Thymus (tissue), 14 donors: ENCODE measurements around the gene UBR1. TPM values are rescaled to one million over a fixed set of nuclear protein-coding genes. Genes with fewer than 3 reads are reported as not detected.

ENCODE experiments used
- DNase-seq, 9 donors: peaks; one replicate each; pipeline ENCODE4 v3.0.0-alpha.2; 2013; ENCODE audit warnings: low spot score in 9 of 9, low read depth in 6 of 9, missing footprints in 1 of 9
- H3K27ac ChIP-seq, 2 donors: one replicate each; pipeline ENCODE4 v1.5.1; 2013; ENCODE audit warnings: control low read depth in 1 of 2, low read depth in 1 of 2, low read length in 1 of 2, mild to moderate bottlenecking in 1 of 2, moderate library complexity in 1 of 2
- H3K27me3 ChIP-seq, 2 donors: one replicate each; pipeline ENCODE4 v1.5.1; 2013; ENCODE audit warnings: low read length in 1 of 2; ENCODE audit not compliant: control insufficient read depth in 2 of 2, insufficient read depth in 1 of 2
- H3K36me3 ChIP-seq, 2 donors: one replicate each; pipeline ENCODE4 v1.5.1; 2013; ENCODE audit warnings: low read length in 1 of 2, mild to moderate bottlenecking in 1 of 2, moderate library complexity in 1 of 2; ENCODE audit not compliant: control insufficient read depth in 2 of 2, insufficient read depth in 2 of 2
- H3K4me1 ChIP-seq, 2 donors: one replicate each; pipeline ENCODE4 v1.5.1; 2013; ENCODE audit warnings: low read length in 2 of 2; ENCODE audit not compliant: control insufficient read depth in 2 of 2, insufficient read depth in 2 of 2
- H3K4me3 ChIP-seq, 2 donors: one replicate each; pipeline ENCODE4 v1.5.1; 2013; ENCODE audit warnings: low read length in 2 of 2, control low read depth in 1 of 2, mild to moderate bottlenecking in 1 of 2
- H3K9me3 ChIP-seq, 2 donors: one replicate each; pipeline ENCODE4 v1.5.1; 2013; ENCODE audit warnings: low read length in 1 of 2, mild to moderate bottlenecking in 1 of 2; ENCODE audit not compliant: control insufficient read depth in 2 of 2, insufficient read depth in 1 of 2
- WGBS: extraction: QIAGEN DNeasy Blood & Tissue Kit; methylation state at CpG from one replicate; pipeline ENCODE4 v1.1.7; 2013; 5-methylcytosine and 5-hydroxymethylcytosine counted together
- long read RNA-seq, 10 donors: transcript quantifications; one replicate each; lab custom pipeline, GENCODE V29; 2026
- polyA plus RNA-seq: library from polyadenylated mRNA; stranded (reverse); fragments of 200-250 nt; gene quantifications from one replicate; pipeline ENCODE4 v1.2.3, GENCODE V29; 2013
- total RNA-seq: library from RNA; stranded (reverse); fragments of 120-200 nt; gene quantifications from one replicate; pipeline ENCODE4 v1.2.4, GENCODE V29; 2013
- donor health status: healthy.

UBR1 gene
- total RNA-seq (23.0 TPM), polyA plus RNA-seq (10.2 TPM)
- long read RNA-seq, donor 1, result 0 reads
- long read RNA-seq, donor 2, result 0 reads
- long read RNA-seq, donor 3, result 0 reads
- long read RNA-seq, donor 4, partial matches to known transcripts, result 0 of 1 reads
- long read RNA-seq, donor 4, other reads (novel, unspliced or antisense), result 0 of 1 reads
- long read RNA-seq, donor 5, full-length matches to known transcripts, result 2 of 2 reads
- long read RNA-seq, donor 5, partial matches to known transcripts, result 0 of 2 reads
- long read RNA-seq, donor 5, other reads (novel, unspliced or antisense), result 0 of 2 reads
- long read RNA-seq, donor 6, result 0 reads
- long read RNA-seq, donor 7, partial matches to known transcripts, result 0 of 1 reads
- long read RNA-seq, donor 7, other reads (novel, unspliced or antisense), result 0 of 1 reads
- long read RNA-seq, donor 8, result 0 reads
- long read RNA-seq, donor 9, partial matches to known transcripts, result 0 of 1 reads
- long read RNA-seq, donor 9, other reads (novel, unspliced or antisense), result 0 of 1 reads
- long read RNA-seq, donor 10, partial matches to known transcripts, result 0 of 1 reads
- long read RNA-seq, donor 10, other reads (novel, unspliced or antisense), result 0 of 1 reads

GRCh38 chr15:43105778-43106485, at the start of gene UBR1:
UBR1 (minus strand) TSS chr15:43106038; CDS start chr15:43106022, 16 bp downstream.
- H3K4me3 ChIP-seq, result peak within 1 kb of the TSS; percentile 73 to 95
- peak; percentile 77 to 95 (median 86) for DNase-seq
- no peaks in the 10 kb centered on the region for H3K27me3 ChIP-seq
- H3K27ac ChIP-seq, result peak within 1 kb of the TSS; percentile 78 to 93
- H3K36me3 ChIP-seq, result peaks cover 3 to 5% of the 10 kb centered on the region in 2 donors
- H3K9me3 ChIP-seq, result no peaks in the 10 kb centered on the region
- under 1% methylated on average over 33 of the region's 33 CpGs for WGBS
- peaks cover 5 to 11% of the 10 kb centered on the region in 2 donors for H3K4me1 ChIP-seq

GRCh38 chr15:43153269-43153668, 47.4 kb upstream of the UBR1 start:
- no peak for DNase-seq
- Histone ChIP-seq H3K9me3 (no peaks in the 10 kb centered on the region), H3K4me3 (no peak overlapping the region), H3K36me3 (peaks cover 0 to 7% of the 10 kb centered on the region in 2 donors), H3K27me3 (peaks cover 0 to 2% of the 10 kb centered on the region in 2 donors), H3K4me1 (no peaks in the 10 kb centered on the region), H3K27ac (no peak overlapping the region)

- H3K27me3 ChIP-seq, result peaks cover 0 to 2% of the 10 kb centered on the region in 2 donors
- H3K27ac ChIP-seq, result no peak overlapping the region
- no peaks in the 10 kb centered on the region for H3K4me1 ChIP-seq
- DNase-seq, result peak in 2 of 9 donors; percentile 25 to 62
- H3K36me3 ChIP-seq, result peaks cover 0 to 7% of the 10 kb centered on the region in 2 donors
- no peaks in the 10 kb centered on the region for H3K9me3 ChIP-seq
- 13% methylated on average over 2 of the region's 2 CpGs for WGBS
- H3K4me3 ChIP-seq, result no peak overlapping the region
Measured at GRCh38 chr15:43151688-43152087, 45.9 kb upstream of the UBR1 start.

- H3K9me3 ChIP-seq, result no peaks in the 10 kb centered on the region
- H3K4me3 ChIP-seq, result no peak overlapping the region
- peaks cover 0 to 7% of the 10 kb centered on the region in 2 donors for H3K36me3 ChIP-seq
- no peaks in the 10 kb centered on the region for H3K4me1 ChIP-seq
- no peak overlapping the region for H3K27ac ChIP-seq
- peaks cover 0 to 2% of the 10 kb centered on the region in 2 donors for H3K27me3 ChIP-seq
- WGBS, result over 99% methylated on average over 5 of the region's 5 CpGs
- DNase-seq, result no peak
Measured at GRCh38 chr15:43150191-43150929, 44.5 kb upstream of the UBR1 start.

- DNase-seq, result no peak
- H3K36me3 ChIP-seq, result peaks cover 0 to 7% of the 10 kb centered on the region in 2 donors
- no peak overlapping the region for H3K4me3 ChIP-seq
- H3K27ac ChIP-seq, result no peak overlapping the region
- H3K4me1 ChIP-seq, result no peaks in the 10 kb centered on the region
- H3K9me3 ChIP-seq, result no peaks in the 10 kb centered on the region
- WGBS, result 98% methylated on average over 5 of the region's 5 CpGs
- no peaks in the 10 kb centered on the region for H3K27me3 ChIP-seq
Measured at GRCh38 chr15:43146184-43146583, 40.3 kb upstream of the UBR1 start.

- no peaks in the 10 kb centered on the region for H3K4me1 ChIP-seq
- H3K27me3 ChIP-seq, result no peaks in the 10 kb centered on the region
- no peak overlapping the region for H3K27ac ChIP-seq
- H3K36me3 ChIP-seq, result peaks cover 0 to 17% of the 10 kb centered on the region in 2 donors
- no peak overlapping the region for H3K4me3 ChIP-seq
- H3K9me3 ChIP-seq, result no peaks in the 10 kb centered on the region
- DNase-seq, result peak in 1 of 9 donors; percentile 18
Measured at GRCh38 chr15:43144512-43144911, 38.7 kb upstream of the UBR1 start.

- no peaks in the 10 kb centered on the region for H3K27me3 ChIP-seq
- peaks cover 0 to 13% of the 10 kb centered on the region in 2 donors for H3K36me3 ChIP-seq
- WGBS, result 95% methylated on average over 4 of the region's 4 CpGs
- H3K4me3 ChIP-seq, result no peak overlapping the region
- H3K27ac ChIP-seq, result no peak overlapping the region
- H3K9me3 ChIP-seq, result no peaks in the 10 kb centered on the region
- H3K4me1 ChIP-seq, result no peaks in the 10 kb centered on the region
- DNase-seq, result no peak
Measured at GRCh38 chr15:43143203-43143941, 37.5 kb upstream of the UBR1 start.

- peaks cover 0 to 18% of the 10 kb centered on the region in 2 donors for H3K27me3 ChIP-seq
- 98% methylated on average over 3 of the region's 3 CpGs for WGBS
- H3K36me3 ChIP-seq, result peaks cover 0 to 14% of the 10 kb centered on the region in 2 donors
- no peak overlapping the region for H3K4me3 ChIP-seq
- H3K4me1 ChIP-seq, result peaks cover 4 to 12% of the 10 kb centered on the region in 2 donors
- no peak overlapping the region for H3K27ac ChIP-seq
- DNase-seq, result no peak
- H3K9me3 ChIP-seq, result no peaks in the 10 kb centered on the region
Measured at GRCh38 chr15:43135351-43135750, 29.5 kb upstream of the UBR1 start.
